HG03575 (cell line): ENCODE results near the gene RNASE7.

Experiments
- ATAC-seq: cut with Tn5 transposase; IDR thresholded peaks from one replicate; pipeline ENCODE4 v1.9.1; 2021; ENCODE audit not compliant: unreplicated experiment, insufficient number of reproducible peaks, low FRiP score; ENCODE audit errors: extremely low read depth

RNASE7 gene

GRCh38 chr14:21020977-21021545 lies 21.1 kb upstream of the RNASE7 start:
- no peak for ATAC-seq

GRCh38 chr14:21022686-21023085 lies 19.5 kb upstream of the RNASE7 start:
- no peak for ATAC-seq

- ATAC-seq = no peak
Measured at GRCh38 chr14:21023174-21023573, 19.0 kb upstream of the RNASE7 start.

- no peak for ATAC-seq
Measured at GRCh38 chr14:21023817-21024584, 18.2 kb upstream of the RNASE7 start.

- no peak for ATAC-seq
Measured at GRCh38 chr14:21024585-21025370, 17.4 kb upstream of the RNASE7 start, which contains the start of gene NDRG2. NDRG2 (minus strand) TSS chr14:21025061; CDS start chr14:21023315, 1,746 bp downstream.

GRCh38 chr14:21025371-21026273 lies 16.5 kb upstream of the RNASE7 start:
- ATAC-seq = no peak

- no peak for ATAC-seq
Measured at GRCh38 chr14:21026274-21026987, 15.7 kb upstream of the RNASE7 start.

- no peak for ATAC-seq
Measured at GRCh38 chr14:21026988-21027315, 15.2 kb upstream of the RNASE7 start.

GRCh38 chr14:21029917-21030316 lies 12.2 kb upstream of the RNASE7 start, which contains the start of gene TPPP2:
TPPP2 (plus strand) TSS chr14:21030217; CDS start chr14:21030582, 365 bp downstream.
- ATAC-seq = no peak

- ATAC-seq = no peak
Measured at GRCh38 chr14:21030531-21030930, 11.6 kb upstream of the RNASE7 start.

GRCh38 chr14:21032326-21033132 lies 9.6 kb upstream of the RNASE7 start:
- no peak for ATAC-seq

GRCh38 chr14:21033133-21033698 lies 8.9 kb upstream of the RNASE7 start:
- ATAC-seq = no peak

- ATAC-seq = no peak
Measured at GRCh38 chr14:21034707-21035106, 7.5 kb upstream of the RNASE7 start, which contains the start of gene RNASE13. RNASE13 (minus strand) TSS chr14:21034807; CDS start chr14:21034288, 519 bp downstream.

GRCh38 chr14:21036751-21037150 lies 5.4 kb upstream of the RNASE7 start:
- ATAC-seq = no peak

GRCh38 chr14:21037156-21037555 lies 5.0 kb upstream of the RNASE7 start:
- no peak for ATAC-seq

- no peak for ATAC-seq
Measured at GRCh38 chr14:21038441-21039422, 3.4 kb upstream of the RNASE7 start.
